HG03460 (cell line): Measurements from ENCODE around the gene RANBP3L.

Experiments used
- ATAC-seq: cut with Tn5 transposase; IDR thresholded peaks from one replicate; pipeline ENCODE4 v1.9.1; 2021; ENCODE audit not compliant: unreplicated experiment

RANBP3L gene

GRCh38 chr5:36244076-36244475 is 57.6 kb downstream of the RANBP3L start:
- no peak for ATAC-seq

DNA sequence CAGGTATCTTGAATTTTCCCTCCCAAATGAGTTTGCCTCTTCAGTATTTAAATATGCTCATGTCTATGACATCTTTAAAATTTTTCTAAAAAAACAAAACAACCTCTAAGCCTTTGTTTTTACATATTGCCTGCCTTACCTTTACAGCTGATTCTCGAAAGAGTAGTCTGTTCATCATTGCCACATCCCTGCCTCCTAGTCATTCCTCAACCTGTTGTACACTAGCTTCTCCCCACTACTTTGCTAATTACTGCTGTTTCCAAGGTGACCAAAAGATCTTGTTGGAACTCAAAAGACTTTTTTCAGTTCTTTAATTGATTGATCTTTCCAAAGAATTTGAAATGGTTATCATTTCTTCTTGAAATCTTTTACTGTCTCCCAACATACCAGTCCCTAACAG is 58.0 kb downstream of the RANBP3L start:
- ATAC-seq = no peak

DNA sequence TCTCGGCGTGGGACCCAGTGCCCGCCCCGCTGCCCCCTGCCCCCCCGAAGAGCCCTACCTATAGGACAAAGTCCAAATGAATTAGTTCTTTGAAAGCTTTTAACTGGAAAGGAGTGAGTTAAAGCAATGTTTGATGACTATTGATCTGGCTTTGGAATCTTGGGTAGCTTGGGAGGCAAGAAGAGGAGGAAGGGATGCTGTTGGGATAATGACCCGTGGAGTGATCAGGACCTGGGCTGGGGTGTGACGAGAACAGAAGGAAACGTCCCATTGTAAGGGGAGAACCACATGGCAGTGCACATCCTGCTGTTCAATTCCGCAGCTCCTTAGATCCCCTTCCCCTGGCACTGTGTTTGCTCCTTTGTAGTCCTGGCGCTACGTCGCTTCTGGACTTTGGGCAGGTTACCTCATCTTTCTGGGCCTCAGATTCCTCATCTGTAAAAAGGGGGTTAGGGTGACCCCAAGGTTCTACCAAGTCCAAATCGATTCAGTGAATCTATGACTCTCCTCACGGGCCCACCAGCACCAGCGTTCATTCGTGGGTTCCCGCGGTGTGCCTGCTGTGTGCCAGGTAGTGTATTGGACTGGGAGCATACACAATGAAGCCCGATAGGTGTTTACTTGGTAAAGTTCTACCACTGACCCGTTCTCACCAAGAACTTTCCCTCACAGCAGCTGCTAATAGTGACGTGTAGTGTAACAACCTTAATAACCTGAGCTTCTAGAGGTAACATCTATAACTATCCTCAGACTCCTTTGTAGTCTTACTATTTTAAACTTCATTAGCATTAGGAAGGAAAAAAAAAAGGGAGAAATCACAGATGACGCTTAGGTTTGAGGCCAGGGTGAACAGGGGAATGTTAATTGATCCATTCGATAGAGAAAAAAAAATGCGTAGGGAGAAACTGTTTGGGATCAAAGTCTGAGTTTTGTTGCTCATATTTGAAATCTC is 58.9 kb downstream of the RANBP3L start:
- no peak for ATAC-seq

- peak; percentile 85 for ATAC-seq
Observed at GRCh38 chr5:36241631-36242533, 59.8 kb downstream of the RANBP3L start, which contains the start of gene NADK2. Gene NADK2 (minus strand): TSS chr5:36241925. CDS start chr5:36241798, 127 bp downstream.

- ATAC-seq = peak; percentile 28
Observed at GRCh38 chr5:36240779-36241630, 60.7 kb downstream of the RANBP3L start.

DNA sequence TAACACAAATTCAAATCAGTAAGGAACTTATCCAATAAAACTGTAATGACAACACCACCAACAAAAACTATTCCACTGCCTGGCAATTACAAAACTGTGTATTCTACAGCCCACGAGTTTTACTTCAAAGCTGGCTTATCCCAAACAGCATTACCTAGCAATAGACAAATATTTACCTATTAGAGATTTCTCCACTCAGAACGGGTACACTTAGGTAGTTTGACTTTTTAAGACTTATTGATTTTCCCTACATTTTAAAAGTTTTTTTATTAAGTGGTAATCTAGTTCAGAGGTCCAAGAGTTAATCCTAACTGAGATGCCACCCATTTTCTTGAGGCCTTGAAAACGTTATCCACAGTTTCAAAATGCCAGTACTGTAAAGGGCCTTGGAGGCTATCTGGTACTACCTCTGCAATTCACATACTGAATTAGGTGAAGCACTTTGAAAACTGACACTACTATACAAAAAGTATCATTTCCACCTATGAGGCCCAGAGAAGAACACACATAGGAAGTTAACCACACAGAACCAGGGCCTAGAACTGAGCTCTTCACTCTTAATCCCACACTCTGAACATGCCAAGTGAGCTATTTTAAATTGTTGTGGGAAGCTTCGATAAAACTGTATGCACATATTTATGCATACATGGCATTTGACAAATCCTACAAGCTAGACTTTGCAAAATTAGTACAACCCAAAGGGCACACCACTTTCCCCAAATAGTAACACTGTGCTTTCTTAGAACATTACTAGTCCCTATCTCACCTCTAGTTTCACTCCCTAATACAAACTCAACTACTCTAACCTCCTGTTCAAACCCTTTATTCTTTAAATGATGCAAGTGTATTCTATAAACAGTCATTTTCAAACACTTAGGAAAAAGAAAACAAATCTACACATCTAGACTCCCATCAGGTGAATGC is 62.1 kb downstream of the RANBP3L start:
- ATAC-seq = no peak

- no peak for ATAC-seq
Observed at GRCh38 chr5:36238502-36239295, 63.0 kb downstream of the RANBP3L start.

GRCh38 chr5:36237751-36238150 is 64.0 kb downstream of the RANBP3L start:
- ATAC-seq = no peak

- ATAC-seq = no peak
Observed at GRCh38 chr5:36236801-36237200, 64.9 kb downstream of the RANBP3L start.

DNA sequence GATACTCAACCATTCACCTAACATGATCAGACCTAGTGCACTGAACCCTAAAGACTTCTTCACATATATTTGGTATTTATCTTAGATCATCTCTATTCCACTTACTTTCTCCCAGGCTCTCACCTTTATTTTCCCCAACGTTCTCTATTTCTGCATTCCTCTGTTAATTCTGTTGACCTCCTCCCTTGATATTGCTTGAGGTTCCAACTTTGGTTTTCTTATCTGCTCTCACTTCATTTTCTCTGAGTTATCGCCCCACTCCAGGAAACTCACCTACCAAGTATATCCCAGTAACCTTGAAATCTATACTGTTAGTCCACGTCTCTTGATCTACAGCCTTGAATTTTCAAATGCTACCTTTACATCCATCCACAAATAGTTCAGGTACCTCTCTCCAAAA is 69.2 kb downstream of the RANBP3L start:
- no peak for ATAC-seq

GRCh38 chr5:36230151-36230790 is 71.4 kb downstream of the RANBP3L start:
- no peak for ATAC-seq

DNA sequence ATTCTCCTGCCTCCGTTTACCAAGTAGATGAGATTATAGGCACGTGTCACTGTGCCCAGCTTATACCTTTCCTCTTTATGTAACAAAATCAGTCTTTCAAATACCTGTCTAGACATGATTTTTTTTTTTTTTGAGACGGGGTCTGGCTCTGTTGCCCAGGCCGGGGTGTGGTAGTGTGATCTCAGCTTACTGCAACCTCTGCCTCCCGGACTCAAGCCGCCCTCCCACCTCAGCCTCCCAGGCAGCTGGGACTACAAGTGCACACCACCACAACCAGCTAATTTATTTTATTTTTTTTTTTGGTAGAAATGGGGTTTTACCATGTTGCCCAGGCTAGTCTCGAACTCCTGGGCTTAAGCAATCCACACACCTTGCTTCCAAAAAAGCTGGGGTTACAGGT is 73.2 kb downstream of the RANBP3L start:
- no peak for ATAC-seq

DNA sequence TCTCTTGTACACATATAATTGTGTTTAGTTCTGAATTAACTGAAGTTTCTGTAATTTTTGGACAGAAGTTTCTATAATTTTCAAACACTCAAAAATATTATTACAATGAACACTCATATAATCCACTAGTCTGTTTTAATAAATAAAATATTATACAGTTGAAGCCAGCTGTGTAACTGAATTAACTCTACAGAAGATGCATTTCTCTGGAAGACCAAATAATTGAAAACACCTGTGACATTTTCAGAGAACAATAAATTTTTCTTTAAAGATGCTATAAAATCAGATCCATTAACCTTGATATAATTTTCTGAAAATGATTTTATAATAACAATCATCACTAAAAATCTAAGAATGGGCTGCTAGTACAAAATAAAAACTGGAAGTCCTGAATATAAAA is 74.7 kb downstream of the RANBP3L start:
- ATAC-seq = no peak

DNA sequence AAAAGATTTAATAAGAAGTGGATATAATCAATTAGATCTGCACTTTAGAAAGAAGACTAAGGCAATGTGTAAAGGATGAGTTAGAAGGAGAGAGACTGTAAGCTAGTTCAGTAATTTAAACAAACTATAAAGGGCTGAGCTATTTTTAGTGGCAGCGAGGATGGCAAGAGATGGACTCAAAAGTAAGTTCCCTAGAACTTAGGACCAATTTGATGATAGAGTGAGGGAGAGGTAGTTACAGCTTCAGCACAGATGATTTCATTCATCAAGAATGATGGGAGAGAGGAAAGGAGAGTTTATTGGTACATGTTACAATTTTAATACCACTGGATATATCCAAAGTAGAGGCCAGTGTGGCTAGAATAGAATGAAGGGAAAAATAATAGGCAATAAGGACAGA is 79.1 kb downstream of the RANBP3L start:
- no peak for ATAC-seq

- no peak for ATAC-seq
Observed at GRCh38 chr5:36217988-36218387, 83.7 kb downstream of the RANBP3L start.

DNA sequence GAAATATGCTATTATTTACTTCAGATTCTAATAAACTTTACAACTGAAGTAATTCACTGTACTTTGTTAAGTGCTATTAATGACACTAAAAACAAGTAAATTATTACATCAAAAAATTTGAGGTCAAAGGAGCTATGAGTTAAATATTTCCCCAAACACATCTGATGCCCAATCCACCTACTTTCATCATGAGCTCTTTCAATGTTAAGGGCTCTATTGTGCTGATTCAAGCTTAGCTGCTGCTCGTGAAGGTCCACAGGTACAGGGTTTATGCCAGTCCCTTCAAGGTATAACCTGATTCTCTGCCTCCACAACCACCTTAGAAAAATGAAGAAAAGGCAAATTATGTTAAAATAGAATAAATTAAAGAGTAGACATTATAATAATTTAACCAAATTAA is 84.1 kb downstream of the RANBP3L start:
- ATAC-seq = no peak

DNA sequence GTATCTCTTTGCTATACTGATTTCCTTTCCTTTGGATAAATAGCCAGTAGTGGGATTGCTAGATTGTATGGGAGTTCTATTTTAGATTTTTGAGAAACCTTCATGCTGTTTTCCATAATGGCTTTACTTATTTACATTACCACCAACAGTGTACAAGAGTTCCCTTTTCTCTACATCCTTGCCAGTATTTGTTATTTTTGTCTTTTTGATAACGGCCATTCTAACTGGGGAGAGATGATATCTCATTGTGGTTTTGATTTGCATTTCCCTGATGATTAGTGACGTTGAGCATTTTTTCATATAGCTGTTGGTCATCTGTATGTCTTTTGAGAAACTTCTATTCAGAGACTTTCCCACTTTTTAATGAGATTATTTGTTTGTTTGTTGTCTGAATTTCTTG is 85.8 kb downstream of the RANBP3L start:
- ATAC-seq = no peak

DNA sequence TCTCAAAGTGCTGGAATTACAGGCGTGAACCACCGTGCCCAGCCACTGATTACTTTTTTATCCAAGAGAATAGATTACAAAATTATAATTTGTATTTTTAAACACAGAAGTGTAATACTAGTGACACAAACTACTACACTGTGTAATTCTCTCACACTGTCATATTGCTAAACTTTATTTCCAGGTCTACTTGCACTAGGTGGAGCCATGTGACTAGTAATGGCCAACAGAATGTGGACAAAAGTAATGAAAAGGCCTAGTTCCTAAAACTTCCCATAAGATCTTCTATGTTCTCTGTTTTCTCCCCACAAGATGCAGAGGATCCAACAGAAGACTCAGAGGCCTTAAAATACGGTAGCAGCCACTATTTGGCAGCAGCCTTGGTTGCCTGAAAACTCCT is 87.3 kb downstream of the RANBP3L start:
- no peak for ATAC-seq
